ENCODE measurements around the gene SCUBE1. TPM values are rescaled to one million over a fixed set of nuclear protein-coding genes. Genes with fewer than 3 reads are reported as not detected.

Gene SCUBE1
- total RNA-seq, 2 experiments from 2014 or later: 0.08 to 0.23 TPM

Other genes with a start within 250 kb of the SCUBE1 start
- gene BIK, start 232.6 kb downstream of the SCUBE1 start, total RNA-seq: 1 to 10 TPM; 2.2 to 3.3 TPM
- 10 to 100 TPM; 28.0 to 29.1 TPM for gene MCAT, start 200.0 kb downstream of the SCUBE1 start, total RNA-seq
- 100 to 1,000 TPM; 101 to 115 TPM for gene TSPO, start 191.8 kb downstream of the SCUBE1 start, total RNA-seq
- gene TTLL12, start 156.2 kb downstream of the SCUBE1 start, total RNA-seq: 100 to 1,000 TPM; 104 to 106 TPM
- not detected for gene MPPED1, start 68.6 kb upstream of the SCUBE1 start, total RNA-seq

All from activated naive CD8-positive, alpha-beta T cell treated with anti-CD3 and anti-CD28 coated beads for 36 hours (primary cell).